GM12878 (cell line): ENCODE measurements around the gene TECPR1. TPM values are rescaled to one million over a fixed set of nuclear protein-coding genes. Genes with fewer than 3 reads are reported as not detected.

Source experiments
- ATAC-seq: fragments of 200-7000 bp; cut with Tn5 transposase; 3 replicates; pipeline ENCODE4 v1.9.1; 2020; ENCODE audit warnings: mild to moderate bottlenecking, moderate library complexity
- BruUV-seq: library from RNA; stranded (reverse); fragments of 400-500 nt; replicated peaks from 2 replicates; lab custom pipeline; 2021; lab: Mats Ljungman, UMichigan
- CTCF ChIA-PET: fragments of 300-600 bp; sonication (Branson Sonifier 250); formaldehyde crosslinking; extraction: SDS; loops from one replicate; lab custom pipeline; 2021; ENCODE audit warnings: inconsistent platforms; lab: Yijun Ruan, JAX
- POLR2A ChIA-PET: fragments of 350-600 bp; formaldehyde crosslinking; extraction: SDS; loops from one replicate; lab custom pipeline; 2021; ENCODE audit warnings: inconsistent platforms; lab: Charles Lee
- RAD21 ChIA-PET: fragments of 300-600 bp; sonication (Branson Sonifier 250); formaldehyde crosslinking; loops from one replicate; lab custom pipeline; 2023; ENCODE audit warnings: antibody characterized with exemption; ENCODE audit not compliant: unreplicated experiment; lab: Charles Lee
- SMC1A ChIA-PET: fragments of 300-600 bp; sonication (Branson Sonifier 250); formaldehyde crosslinking; loops from one replicate; lab custom pipeline; 2023; ENCODE audit not compliant: unreplicated experiment, uncharacterized antibody; lab: Charles Lee
- DNase-seq: peaks from one replicate; pipeline ENCODE4 v3.0.0-alpha.2; 2011; ENCODE audit warnings: low read depth, low spot score
- FAIRE-seq: peaks from 3 replicates; lab custom pipeline; 2011; peaks lifted over from hg19 to GRCh38; lab: Jason Lieb, UNC
- H2AFZ ChIP-seq: 2 replicates; pipeline ENCODE4 v1.6.0; 2011; ENCODE audit warnings: low read depth, low read length, control low read depth; ENCODE audit not compliant: control insufficient read depth
- H3K27ac ChIP-seq: 2 replicates; pipeline ENCODE4 v1.5.1; 2011; ENCODE audit warnings: control low read depth; ENCODE audit not compliant: control insufficient read depth, insufficient read depth
- H3K27me3 ChIP-seq, 2 experiments: replicated peaks in 1 of 2; 2 replicates each; pipeline versions ENCODE4 v1.6.0 to v1.6.1; 2011; ENCODE audit warnings: low read length in 1 of 2; ENCODE audit not compliant: control insufficient read depth in 2 of 2, insufficient read depth in 2 of 2
- H3K36me3 ChIP-seq, 2 experiments: 2 replicates each; pipeline ENCODE4 v1.5.1; 2011; ENCODE audit warnings: low read length in 1 of 2; ENCODE audit not compliant: control insufficient read depth in 2 of 2, insufficient read depth in 2 of 2
- H3K4me1 ChIP-seq: 2 replicates; pipeline ENCODE4 v1.6.1; 2011; ENCODE audit warnings: mild to moderate bottlenecking, low read length, moderate library complexity, mixed read lengths; ENCODE audit not compliant: control insufficient read depth, insufficient read depth
- H3K4me2 ChIP-seq: 2 replicates; pipeline ENCODE4 v1.6.0; 2011; ENCODE audit warnings: control low read depth; ENCODE audit not compliant: control insufficient read depth, insufficient read depth
- H3K4me3 ChIP-seq: fragments of 200-600 bp; sonication (generic); 2 replicates; pipeline ENCODE4 v1.5.1; 2016
- H3K79me2 ChIP-seq: 2 replicates; pipeline ENCODE4 v1.6.0; 2011; ENCODE audit warnings: low read length; ENCODE audit not compliant: control insufficient read depth, insufficient read depth
- H3K9ac ChIP-seq: 2 replicates; pipeline ENCODE4 v1.8.0; 2011; ENCODE audit warnings: low read length, control low read depth, mixed read lengths; ENCODE audit not compliant: control insufficient read depth, insufficient read depth
- H3K9me3 ChIP-seq: replicated peaks from 3 replicates; pipeline ENCODE4 v1.5.1; 2011; ENCODE audit warnings: mild to moderate bottlenecking, low read length; ENCODE audit not compliant: control insufficient read depth, insufficient read depth
- H4K20me1 ChIP-seq: 2 replicates; pipeline ENCODE4 v1.6.0; 2011; ENCODE audit not compliant: control insufficient read depth, insufficient read depth
- CEBPZ ChIP-seq: fragments of 150-350 bp; IDR thresholded peaks from 2 replicates; pipeline ENCODE4 v1.6.1; 2016; ENCODE audit warnings: low read depth, low read length
- CHD2 ChIP-seq: IDR thresholded peaks from 2 replicates; pipeline ENCODE4 v1.6.1; 2011; ENCODE audit warnings: low read depth, low read length, improper control_type of control experiment, borderline replicate concordance
- DPF2 ChIP-seq: fragments of 450-650 bp; IDR thresholded peaks from 2 replicates; pipeline ENCODE4 v1.6.1; 2017; ENCODE audit warnings: mild to moderate bottlenecking
- NFYB ChIP-seq: IDR thresholded peaks from 2 replicates; pipeline ENCODE4 v1.6.1; 2011; ENCODE audit warnings: low read depth, mild to moderate bottlenecking, low read length, improper control_type of control experiment, moderate library complexity; ENCODE audit not compliant: insufficient read depth
- RAD51 ChIP-seq: fragments of 450-650 bp; IDR thresholded peaks from 2 replicates; pipeline ENCODE4 v1.6.1; 2016; ENCODE audit warnings: moderate library complexity, mild to moderate bottlenecking, inconsistent platforms
- WGBS: methylation state at CpG from one replicate; pipeline ENCODE4 v1.1.6; 2016; ENCODE audit warnings: low lambda C conversion rate; ENCODE audit not compliant: insufficient replicate concordance, insufficient coverage; ENCODE audit errors: missing lambda C conversion rate; 5-methylcytosine and 5-hydroxymethylcytosine counted together
- in situ Hi-C: fragments of 300-500 bp; cut with MboI; formaldehyde crosslinking; loops from 9 replicates; pipeline ENCODE4 v1.14.3; 2018; ENCODE audit warnings: mixed read lengths
- intact Hi-C: fragments of 100-400 bp; cut with micrococcal nuclease; formaldehyde crosslinking; loops from one replicate; pipeline ENCODE4 v1.14.2; 2022; ENCODE audit not compliant: unreplicated experiment
- polyA plus RNA-seq, 11 experiments: library from polyadenylated mRNA; depleted of rRNA in 4 of 11; unstranded in 6 of 11; stranded (reverse) in 5 of 11; fragments of >200 nt; fragmentation: Nextera tagmentation in 4 of 11; fragmentation: Illumina TruSeq in 1 of 11; extraction: Ambion mirVana in 4 of 11; extraction: Trizol in 1 of 11; gene quantifications; 1 replicate in 1 of 11; 2 replicates in 10 of 11; pipeline versions ENCODE4 v1.2.1 to v1.2.3, GENCODE V29; 2011 to 2016; ENCODE audit warnings: inconsistent platforms in 2 of 11, missing spikeins in 2 of 11, low read depth in 1 of 11
- total RNA-seq, 4 experiments: library from RNA; depleted of rRNA in 3 of 4; stranded (reverse); fragments of >200 nt in 3 of 4; fragmentation: Illumina TruSeq in 1 of 4; extraction: Trizol in 1 of 4; gene quantifications; 2 replicates each; pipeline versions ENCODE4 v1.2.1 to v1.2.3, GENCODE V29; 2013 to 2021
- TF ChIP-seq, protein P1 (sequence below): IDR thresholded peaks from 2 replicates; pipeline ENCODE4 v1.6.1; 2011; ENCODE audit warnings: mild to moderate bottlenecking, low read depth, low read length, moderate library complexity; ENCODE audit not compliant: insufficient replicate concordance

TECPR1 gene
- total and polyA plus RNA-seq, 10 of the 15 experiments (the other 5 are each of a cell fraction or from before 2014, with no cell fraction given) = 0.26 to 16.8 (median 4.2) TPM

DNA sequence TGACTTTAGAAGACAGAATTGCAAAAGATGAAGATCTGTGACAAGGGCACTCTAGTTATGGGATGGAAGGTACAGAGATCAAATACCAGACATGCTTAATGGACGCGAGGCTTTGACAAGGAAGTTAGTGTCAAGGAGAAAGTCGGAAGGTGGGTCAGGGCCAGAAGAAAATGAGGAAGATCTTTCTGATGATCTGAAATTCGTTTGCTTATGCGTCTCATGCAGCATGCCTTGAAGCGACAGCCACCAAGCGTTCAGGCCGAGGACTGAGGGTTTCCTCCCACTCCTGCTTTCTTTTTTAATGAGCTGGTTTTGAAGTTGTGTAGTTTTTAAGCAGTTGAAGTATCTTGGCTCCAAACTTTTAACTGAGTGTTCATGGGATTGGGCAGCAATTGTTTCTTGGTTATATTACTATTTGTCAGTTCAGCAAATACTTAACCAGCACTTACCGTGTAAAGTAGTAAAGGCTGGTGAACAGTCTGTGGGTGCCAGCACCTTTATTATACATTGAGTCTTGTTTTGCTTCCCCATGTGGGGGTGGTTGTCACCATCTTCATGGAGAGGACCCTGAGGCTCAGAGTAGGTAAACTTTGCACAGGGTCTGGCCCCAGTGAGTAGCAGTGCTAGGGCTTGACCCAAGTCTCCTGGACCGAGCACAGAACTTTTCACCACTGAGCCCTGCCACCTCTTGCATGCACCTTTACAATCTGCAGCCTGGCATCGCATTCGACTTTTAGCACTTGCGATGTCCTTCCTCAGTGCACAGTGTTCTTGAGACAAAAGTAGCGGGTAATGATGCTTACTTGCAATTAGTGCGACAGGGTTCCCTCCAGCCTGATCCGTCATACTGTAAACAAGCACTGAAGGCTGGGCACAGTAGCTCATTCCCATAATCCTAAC, 55.1 kb downstream of the TECPR1 start:
- in situ Hi-C loops = no loop called here
- ChIA-PET POLR2A (no interaction called here), SMC1A (interaction anchor here (0.6 to 1.7 kb wide), 2 partner anchors 28 to 162 kb away, joined by 3 to 4 read pairs; no protein-coding TSS in a partner anchor)
- no peak overlapping the region for H3K9ac ChIP-seq
- TF ChIP-seq RAD51 = no peak
- no peak for TF ChIP-seq DPF2
- TF ChIP-seq, all 136 proteins: peak for 0
- peaks cover 28% of the 10 kb centered on the region for H3K4me1 ChIP-seq
- no peak overlapping the region for H2AFZ ChIP-seq
- peaks cover 4% of the 10 kb centered on the region; the same call in 1 of the 2 replicates for H4K20me1 ChIP-seq
- no TSS peak for BruUV-seq
- WGBS = 93% methylated on average over 16 of the region's 16 CpGs
- no peak overlapping the region for H3K27ac ChIP-seq
- FAIRE-seq (no peak), DNase-seq (no peak), ATAC-seq (no peak)
- H3K4me2 ChIP-seq = no peak overlapping the region
- no peaks in the 10 kb centered on the region for H3K27me3 ChIP-seq
- no peak overlapping the region for H3K4me3 ChIP-seq
- H3K36me3 ChIP-seq = peaks cover 2 to 5% of the 10 kb centered on the region in 2 experiments; a peak in 3 of 4 replicates
- intact Hi-C loops = no loop called here
- H3K79me2 ChIP-seq = no peaks in the 10 kb centered on the region
- H3K9me3 ChIP-seq = no peaks in the 10 kb centered on the region; the same call in 2 of the 3 replicates
- ChIA-PET RAD21 (no interaction called here), CTCF (interaction anchor here (0.7 to 1.1 kb wide), 2 partner anchors 15 to 28 kb away, joined by 3 to 5 read pairs; no protein-coding TSS in a partner anchor)

- H4K20me1 ChIP-seq = peaks cover 4% of the 10 kb centered on the region; the same call in 1 of the 2 replicates
- ChIA-PET SMC1A (interaction anchor here (1.5 kb wide), 1 partner anchor 9 kb away, joined by 3 read pairs; no protein-coding TSS in a partner anchor), POLR2A (no interaction called here), CTCF (no interaction called here), RAD21 (no interaction called here)
- H3K9me3 ChIP-seq = no peaks in the 10 kb centered on the region; the same call in 1 of the 3 replicates
- no peak overlapping the region for H3K27ac ChIP-seq
- no peaks in the 10 kb centered on the region for H3K79me2 ChIP-seq
- no peak overlapping the region for H3K4me3 ChIP-seq
- ATAC-seq (no peak), FAIRE-seq (no peak), DNase-seq (no peak)
- no peak overlapping the region for H3K4me2 ChIP-seq
- peaks cover 8% of the 10 kb centered on the region; the same call in 1 of the 2 replicates for H3K4me1 ChIP-seq
- 97% methylated on average over 8 of the region's 8 CpGs for WGBS
- TF ChIP-seq NFYB (no peak), CHD2 (no peak), CEBPZ (no peak)
- TF ChIP-seq, protein P1, sequence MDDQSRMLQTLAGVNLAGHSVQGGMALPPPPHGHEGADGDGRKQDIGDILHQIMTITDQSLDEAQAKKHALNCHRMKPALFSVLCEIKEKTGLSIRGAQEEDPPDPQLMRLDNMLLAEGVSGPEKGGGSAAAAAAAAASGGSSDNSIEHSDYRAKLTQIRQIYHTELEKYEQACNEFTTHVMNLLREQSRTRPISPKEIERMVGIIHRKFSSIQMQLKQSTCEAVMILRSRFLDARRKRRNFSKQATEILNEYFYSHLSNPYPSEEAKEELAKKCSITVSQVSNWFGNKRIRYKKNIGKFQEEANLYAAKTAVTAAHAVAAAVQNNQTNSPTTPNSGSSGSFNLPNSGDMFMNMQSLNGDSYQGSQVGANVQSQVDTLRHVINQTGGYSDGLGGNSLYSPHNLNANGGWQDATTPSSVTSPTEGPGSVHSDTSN = no peak
- in situ Hi-C loops (no loop called here), intact Hi-C loops (no loop called here)
- BruUV-seq = no TSS peak
- H3K27me3 ChIP-seq = no peaks in the 10 kb centered on the region
- H3K36me3 ChIP-seq = peaks cover 5 to 6% of the 10 kb centered on the region in 2 experiments; a peak in 3 of 4 replicates
- H2AFZ ChIP-seq = no peak overlapping the region
- H3K9ac ChIP-seq = no peak overlapping the region
Measured at GRCh38 chr7:98194672-98195457, 57.2 kb downstream of the TECPR1 start.
